Hepatic stellate cell (primary cell): ENCODE results near the gene NOXA1.
"Not testable (repeated sequence)": the region's sequence is repeated elsewhere in the genome, so short reads cannot be mapped to it uniquely, and the experiment has no call there.

Source experiments
- DNase-seq: peaks from one replicate; pipeline ENCODE4 v3.0.0; 2011; ENCODE audit warnings: low spot score

NOXA1 gene

DNA sequence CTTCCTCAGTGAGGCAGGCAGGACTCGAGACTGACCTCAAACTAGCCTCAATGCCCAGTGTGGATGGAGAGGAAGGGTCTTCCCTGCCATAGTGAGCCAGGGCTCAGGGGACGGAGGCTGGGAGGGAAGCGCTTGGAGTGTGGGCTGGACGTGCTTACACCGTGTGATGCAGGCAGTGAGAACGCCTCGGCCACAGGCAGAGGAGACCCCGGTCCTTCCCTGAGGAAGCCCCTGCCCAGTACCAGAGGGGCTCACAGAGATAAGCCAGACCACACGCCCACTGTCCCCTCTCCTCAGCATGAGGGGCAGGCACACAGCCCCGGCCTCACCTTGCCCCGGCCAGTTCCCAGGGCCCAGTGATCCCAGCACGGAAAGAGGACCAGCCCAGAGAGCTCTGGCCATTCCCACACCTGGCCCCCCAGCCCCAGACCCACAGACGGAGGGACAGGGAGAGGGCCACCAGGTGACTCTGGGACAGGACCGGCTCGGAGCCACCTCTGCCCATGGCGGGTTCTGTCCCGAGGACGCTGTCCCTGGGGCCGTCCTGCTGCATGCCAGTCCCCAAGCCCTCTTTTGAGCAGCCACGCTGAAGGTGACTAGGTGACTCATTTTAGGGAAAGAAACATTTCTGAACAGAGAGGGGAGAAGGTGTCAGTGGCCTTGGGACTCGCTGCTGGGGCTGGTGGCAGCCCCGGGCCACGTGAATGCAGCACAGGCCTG is 42.0 kb downstream of the NOXA1 start:
- DNase-seq, result no peak

DNA sequence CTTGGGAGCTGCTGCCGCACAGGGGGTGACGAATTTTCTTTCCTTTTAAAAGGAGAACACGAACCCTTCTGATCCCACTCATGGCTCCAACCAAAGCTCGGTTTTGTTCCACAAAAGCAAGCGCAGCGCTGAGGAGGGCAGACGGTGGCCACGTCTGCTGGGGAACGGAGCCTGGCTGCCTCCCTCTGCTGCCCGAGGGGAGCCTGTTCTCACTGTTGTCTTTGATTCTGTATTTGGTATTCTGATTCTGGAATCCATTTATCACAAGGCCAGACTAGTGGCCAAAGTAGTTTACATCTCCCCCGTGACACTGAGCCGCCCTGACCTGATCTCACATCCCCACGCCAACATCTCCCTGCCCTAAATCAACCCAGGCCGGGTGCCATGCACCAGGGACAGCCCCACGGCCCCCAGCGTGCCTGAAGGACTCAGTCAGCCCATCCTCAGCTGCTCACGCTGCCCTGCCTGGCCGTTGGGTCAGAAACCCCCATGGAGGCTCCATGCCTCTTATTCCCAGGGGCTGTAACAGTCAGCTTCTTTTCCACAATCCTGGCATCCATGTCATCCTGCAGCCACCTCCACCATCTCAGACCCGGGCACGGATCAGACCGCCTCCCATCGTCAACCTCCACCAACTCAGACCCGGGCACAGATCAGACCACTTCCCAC is 42.7 kb downstream of the NOXA1 start:
- no peak for DNase-seq

DNA sequence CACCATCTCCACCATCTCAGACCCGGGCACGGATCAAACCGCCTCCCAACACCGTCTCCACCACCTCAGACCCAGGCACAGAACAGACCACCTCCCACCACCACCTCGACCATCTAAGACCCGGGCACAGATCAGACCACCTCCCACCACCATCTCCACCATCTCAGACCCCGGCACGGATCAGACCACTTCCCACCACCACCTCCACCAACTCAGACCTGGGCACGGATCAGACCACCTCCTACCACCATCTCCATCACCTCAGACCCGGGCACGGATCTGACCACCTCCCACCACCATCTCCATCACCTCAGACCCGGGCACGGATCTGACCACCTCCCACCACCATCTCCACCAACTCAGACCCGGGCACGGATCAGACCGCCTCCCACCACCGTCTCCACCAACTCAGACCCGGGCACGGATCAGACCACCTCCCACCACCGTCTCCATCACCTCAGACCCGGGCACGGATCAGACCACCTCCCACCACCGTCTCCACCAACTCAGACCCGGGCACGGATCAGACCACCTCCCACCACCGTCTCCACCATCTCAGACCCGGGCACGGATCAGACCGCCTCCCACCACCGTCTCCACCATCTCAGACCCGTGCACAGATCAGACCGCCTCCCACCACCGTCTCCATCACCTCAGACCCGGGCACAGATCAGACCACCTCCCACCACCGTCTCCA is 43.3 kb downstream of the NOXA1 start:
- not testable (repeated sequence) for DNase-seq

DNA sequence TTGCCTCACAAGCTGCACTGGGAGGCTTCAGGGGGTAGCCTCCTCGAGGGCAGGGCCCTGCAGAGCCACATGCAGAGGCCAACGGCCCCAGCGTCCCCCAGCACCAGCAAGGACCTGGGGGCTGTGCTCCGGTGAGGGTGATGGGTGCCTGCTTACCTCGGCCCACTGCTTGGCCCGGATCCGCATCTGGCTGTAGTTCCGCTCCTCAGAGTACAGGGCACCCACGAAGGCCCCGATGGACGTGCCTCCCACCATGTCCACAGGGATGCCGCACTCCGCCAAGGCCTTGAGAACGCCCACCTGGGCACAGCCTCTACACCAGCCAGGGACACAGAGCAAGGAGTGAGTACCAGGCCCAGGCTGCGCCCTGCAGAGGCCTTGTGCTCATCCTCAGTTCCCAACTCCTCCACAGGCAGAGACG is 44.0 kb downstream of the NOXA1 start:
- no peak for DNase-seq

DNA sequence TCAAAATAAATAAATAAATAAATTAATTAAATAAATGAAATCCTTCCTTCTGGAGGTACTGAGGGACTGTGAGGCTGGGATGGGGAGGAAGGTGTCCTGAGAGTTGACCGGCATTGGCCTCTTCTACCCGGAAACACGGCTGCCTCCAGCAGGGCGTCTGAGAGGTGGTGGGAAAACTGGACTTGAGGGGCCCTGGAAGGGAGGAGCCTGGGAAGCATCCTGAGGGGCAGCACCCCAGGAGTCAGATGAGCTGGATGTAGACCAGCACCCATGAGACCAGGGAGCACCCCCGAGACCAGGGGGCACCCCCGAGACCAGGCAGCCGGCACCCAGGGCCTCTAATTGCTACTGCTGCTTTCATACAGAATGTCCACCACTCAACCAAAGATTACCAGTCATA is 44.7 kb downstream of the NOXA1 start:
- no peak for DNase-seq

DNA sequence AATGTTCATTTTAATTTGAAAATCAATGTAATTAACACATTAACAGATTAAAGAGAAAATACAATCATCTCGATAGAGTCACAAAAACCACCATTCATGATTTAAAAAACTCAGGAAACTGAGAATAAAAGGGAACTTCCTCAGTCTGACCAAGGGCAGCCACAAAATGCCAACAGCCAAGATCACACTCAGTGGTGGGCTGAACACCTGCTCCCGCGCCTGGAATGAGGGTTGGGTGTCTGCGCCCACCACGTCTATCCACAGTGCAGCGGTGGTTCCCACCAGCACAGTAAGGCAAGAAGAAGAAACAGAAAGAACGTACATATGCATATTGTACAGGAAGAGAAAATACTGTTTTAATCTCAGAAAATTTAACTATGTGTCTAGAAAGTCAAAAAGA is 47.6 kb downstream of the NOXA1 start:
- DNase-seq, result no peak

DNA sequence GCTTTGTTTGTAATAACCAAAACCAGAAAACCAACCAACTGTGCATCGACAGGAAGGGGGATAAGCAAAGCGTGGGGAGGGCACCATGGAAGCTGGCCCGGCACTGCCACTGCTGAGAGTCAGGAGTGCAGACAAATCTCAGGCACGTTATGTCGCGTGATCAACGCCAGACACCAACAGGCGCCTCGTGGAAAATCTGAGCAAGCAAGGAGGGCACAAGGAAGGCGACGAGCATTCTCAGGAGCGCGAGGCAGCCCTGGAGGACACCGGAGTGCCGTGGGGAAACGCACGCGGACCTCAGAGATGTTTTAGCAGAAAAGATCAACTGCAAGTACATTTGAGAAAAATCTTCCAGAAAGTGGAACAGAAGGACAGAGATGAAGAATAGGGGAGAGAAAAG is 51.1 kb downstream of the NOXA1 start:
- DNase-seq, result no peak

DNA sequence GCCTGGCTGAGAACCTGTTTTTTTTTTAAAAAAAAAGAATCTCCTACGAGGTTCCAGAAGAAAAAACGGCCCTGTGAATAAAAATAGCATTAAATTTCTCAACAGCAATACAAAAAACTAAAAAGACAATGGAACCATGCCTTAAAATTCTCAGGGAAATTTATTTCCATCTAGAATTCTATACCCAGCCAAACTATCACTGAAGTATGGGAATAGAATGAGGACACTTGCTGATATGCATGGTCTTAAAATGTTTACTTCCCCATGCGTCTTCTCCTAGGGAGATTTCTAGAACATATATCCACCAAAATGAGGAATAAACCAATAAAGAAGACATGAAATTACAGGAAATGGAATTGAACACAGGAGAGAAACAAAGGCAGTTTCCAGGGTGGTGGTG is 52.5 kb downstream of the NOXA1 start:
- DNase-seq, result no peak

DNA sequence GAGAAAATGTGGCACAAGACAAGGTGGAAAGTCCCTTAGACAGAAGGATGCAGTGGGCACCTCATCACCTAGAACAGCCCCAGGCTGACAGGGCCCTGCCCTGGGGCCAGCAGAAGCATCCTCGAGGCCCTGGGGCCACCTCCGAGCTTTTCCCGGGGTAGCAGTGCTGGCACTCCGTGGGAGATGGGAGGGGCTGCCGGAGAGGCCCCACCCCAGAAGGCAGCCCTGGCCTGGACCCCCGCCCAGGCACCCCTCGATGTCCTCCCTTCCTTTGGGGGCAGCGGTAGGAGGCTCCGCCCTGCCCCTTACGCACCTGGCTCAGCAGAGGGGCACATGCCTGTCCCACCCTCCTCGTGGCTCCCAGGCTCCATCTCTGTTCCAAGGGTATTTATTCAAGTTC is 53.7 kb downstream of the NOXA1 start:
- DNase-seq, result no peak

DNA sequence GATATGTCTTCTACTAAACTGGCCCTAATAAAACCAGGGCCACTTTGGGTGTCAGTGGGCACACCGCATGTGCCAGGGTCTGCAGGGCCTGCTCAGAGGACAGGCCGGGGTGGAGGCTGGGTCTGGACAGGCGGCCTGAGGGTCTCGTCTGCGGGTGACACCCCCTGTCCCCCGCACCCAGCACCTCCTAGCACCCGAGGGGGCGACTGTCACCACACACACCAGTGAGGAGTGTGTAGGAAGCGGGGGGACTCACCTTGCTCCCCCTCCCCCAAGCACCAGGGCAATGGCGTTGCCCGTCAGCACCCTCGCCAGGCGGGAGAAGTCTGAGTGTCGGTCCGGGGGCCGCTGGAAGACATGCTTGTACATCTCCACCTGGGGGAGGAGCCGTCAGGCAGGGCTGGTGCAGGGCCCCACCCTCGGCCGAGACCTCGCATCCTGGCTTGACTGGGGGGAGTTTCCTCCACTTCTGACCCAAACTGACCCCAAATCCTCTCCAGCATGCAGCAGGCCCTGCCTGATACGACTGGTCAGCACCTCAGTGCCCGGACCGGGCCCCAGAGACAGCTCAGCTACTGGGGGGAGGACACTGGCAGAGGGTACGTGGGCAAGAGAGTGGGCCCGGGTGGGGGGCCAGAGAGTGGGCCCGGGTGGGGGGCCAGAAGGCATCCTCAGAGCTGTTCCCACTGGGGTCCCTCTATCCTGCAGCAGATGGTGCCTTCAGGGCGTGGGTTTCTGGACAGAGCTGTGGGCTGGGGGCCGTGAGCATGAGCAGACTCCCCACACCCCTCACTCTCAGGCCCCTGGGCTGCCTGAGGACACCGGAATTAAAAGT is 54.8 kb downstream of the NOXA1 start:
- DNase-seq, result no peak

DNA sequence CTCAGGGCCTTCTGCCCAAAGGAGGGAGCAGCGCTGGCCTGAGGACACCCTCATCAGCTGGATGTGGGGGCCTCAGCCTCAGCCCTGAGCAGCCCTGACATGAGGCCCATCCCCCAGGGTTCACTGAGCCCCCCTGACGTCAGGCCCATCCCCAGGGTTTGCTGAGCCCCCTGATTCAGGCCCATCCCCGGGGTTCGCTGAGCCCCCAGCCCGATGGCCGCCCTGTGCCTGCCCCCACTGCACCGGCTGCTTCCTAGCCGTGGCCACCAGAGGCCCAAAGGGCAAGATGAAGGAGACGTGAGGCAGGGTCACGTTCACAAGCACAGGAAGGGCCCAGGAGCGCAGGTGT is 55.4 kb downstream of the NOXA1 start:
- no peak for DNase-seq

DNA sequence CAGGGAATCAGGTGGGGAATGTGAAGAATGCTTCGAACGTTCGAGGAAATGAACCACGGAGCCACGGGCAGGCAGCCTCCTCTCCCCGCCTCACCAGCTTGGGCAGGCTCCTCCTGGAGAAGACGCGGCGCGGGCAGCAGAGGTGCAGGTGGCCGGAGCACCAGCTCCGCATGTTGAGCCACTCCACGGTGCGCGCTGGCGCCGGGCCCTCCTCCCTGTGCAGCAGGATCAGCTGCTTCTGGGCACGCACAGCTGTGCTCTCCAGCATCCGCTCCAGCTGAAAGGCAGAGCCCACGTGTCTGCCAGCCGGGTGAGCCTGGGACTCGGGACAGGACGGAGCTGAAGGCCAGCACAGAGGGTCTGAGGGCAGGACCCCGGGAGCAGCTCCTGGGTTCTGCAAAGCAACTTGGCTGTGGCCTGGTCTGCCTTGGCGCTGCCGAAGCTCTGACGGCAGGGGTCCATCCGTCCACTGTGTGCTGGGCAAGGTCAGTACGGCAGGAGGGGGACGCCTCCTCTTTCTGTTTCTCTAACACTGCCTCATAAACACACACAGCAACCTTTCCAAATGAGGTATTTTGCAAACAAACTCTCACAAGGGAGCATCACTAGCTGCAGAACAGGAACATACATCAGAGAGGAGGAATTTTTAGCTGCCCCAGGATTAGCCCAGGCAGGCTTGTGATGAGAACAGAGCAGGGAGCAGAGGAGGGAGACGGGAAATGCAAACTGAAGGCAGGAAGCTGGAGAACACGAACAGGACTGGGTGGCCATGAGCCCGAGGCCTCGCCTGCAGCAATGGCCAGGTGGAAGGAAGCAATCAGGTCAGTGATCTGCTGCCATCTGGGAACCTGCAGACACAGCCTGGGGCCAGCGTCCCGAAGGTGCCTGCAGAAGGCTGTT is 56.0 kb downstream of the NOXA1 start:
- DNase-seq, result no peak

DNA sequence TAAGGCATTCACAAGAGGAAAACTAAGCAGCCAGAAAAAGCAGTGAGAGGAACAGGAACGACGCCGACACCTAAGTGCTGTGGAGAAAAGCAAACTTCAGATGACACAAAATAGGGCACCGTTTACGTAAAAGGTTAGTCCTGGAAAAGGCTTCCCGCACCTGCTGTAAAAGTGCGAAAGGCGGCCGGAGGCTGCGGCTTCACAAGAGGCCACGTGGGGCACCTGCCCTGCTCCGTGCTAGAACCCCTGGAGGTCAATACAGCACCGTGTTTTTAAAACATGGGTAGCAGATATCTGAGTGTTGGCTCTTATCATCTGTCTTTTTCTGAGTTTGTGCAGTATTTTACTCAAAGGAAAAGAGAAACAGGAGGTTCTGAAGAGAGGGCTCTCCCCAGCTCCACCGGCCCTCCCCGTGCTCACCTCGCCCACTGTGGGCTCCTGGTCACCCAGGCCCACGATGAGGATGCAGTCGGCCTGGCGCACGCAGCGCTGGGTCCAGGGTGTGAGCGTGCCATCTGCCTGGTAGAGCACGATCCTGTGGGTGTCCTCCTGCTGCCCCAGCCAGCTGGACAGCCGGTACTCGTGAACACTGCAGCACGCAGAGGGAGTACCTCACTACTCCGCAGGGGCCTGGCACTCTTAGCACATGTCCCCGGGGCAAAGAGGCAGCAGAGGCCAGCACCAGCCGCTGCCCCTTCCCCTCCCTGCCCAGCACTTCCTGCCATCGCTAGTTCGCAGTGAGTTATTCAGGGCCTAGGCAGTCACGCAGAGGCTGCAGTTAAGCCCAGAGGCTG is 56.9 kb downstream of the NOXA1 start:
- no peak for DNase-seq

DNA sequence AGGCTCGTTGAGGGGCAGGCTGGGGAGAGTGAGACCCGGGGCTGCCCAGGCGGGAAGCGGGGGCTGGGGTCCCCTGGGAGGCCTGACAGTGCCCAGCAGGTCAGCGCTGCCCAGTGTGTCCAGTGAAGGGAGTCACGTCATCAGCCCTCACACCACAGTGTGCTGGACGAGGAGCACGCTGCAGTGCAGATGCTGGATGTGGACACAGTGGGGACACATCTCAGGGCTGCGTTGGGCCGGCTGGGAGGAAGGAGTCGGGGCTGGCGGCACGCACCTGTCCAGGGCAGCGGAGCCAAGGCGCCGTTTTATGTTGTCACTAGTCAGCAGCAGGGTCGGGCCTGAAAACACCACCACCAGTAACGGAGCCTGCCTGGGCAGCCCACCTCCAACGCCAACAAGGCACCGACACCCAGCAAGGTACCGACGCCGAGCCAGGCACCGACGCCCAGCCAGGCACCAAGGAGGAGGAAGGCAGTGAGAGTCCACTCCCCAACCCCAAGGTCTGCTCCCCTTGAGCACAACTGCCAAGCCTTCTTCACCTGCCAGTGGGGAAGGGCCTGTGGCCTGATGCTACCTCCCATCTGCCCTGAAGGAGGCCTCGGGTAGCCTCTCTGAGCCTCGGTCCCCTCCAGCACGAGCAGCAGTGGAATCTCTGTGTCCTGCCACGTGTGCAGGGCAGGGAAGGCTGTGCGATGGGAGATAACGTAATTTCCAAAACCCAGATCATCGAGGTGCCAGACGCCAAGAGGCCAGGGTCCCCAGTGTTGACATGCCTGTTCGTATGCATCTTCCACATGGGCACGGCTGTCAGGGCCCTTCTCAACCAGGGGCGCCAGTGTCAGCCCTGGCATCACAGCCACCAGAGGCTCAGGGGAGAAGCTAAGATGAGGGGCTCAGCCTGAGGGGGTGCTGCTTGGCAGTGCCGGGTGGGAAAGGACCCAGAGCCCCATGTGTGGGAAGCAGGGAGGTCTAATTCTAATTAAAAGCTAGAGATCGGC is 57.8 kb downstream of the NOXA1 start:
- DNase-seq, result no peak

DNA sequence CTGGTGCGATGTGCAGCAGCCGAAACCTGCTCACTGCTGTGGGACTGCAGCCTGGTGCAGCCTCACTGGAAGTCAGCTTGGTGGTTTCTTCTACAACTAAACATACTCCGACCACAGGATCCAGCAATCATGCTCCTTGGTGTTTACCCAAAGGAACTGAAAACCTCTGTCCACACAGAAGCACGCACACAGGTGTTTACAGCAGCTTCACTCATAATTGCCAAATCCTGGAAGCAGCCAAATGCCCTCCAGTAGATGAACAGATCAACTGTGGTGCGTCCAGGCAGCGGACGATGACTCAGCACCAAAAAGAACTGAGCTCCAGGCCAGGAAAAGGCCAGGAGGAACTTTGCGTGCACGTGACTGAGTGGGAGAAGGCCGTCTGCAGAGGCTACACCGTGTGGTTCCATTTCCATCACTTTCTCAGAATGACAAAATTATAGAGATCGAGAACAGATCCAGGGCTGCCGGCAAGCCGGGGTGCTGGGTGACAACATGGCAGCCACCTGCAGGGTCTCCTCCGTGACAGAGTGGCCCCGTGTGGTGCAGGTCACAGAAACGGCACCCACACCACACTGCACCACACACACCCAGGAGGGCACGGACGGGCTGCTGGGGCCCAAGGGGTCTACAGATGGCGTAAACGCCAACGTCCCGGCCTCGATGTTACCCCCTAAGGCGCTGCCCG is 59.0 kb downstream of the NOXA1 start:
- peak; percentile 71 for DNase-seq
